PFSK-1 (cell line): ENCODE measurements around the gene EIF2B4.

ENCODE experiments used
- POLR2AphosphoS5 ChIP-seq: IDR thresholded peaks from 2 replicates; pipeline ENCODE4 v1.6.1; 2012; ENCODE audit warnings: low read depth, mild to moderate bottlenecking, control low read depth, low read length, moderate library complexity
- SIN3A ChIP-seq: IDR thresholded peaks from 2 replicates; pipeline ENCODE4 v1.6.1; 2012; ENCODE audit warnings: mild to moderate bottlenecking, low read length, moderate library complexity, borderline replicate concordance; ENCODE audit not compliant: insufficient read depth
- TAF1 ChIP-seq: IDR thresholded peaks from 2 replicates; pipeline ENCODE4 v1.6.1; 2012; ENCODE audit warnings: low read length, control low read depth, borderline replicate concordance; ENCODE audit not compliant: insufficient read depth
- TF ChIP-seq, protein P1 (sequence below), 2 experiments: IDR thresholded peaks; 2 replicates each; pipeline versions ENCODE4 v1.6.1 to v1.8.0; 2011 to 2012; ENCODE audit warnings: low read depth in 2 of 2, low read length in 2 of 2, control low read depth in 1 of 2, inconsistent platforms in 1 of 2, mild to moderate bottlenecking in 1 of 2, moderate library complexity in 1 of 2; ENCODE audit not compliant: insufficient read depth in 1 of 2

DNA sequence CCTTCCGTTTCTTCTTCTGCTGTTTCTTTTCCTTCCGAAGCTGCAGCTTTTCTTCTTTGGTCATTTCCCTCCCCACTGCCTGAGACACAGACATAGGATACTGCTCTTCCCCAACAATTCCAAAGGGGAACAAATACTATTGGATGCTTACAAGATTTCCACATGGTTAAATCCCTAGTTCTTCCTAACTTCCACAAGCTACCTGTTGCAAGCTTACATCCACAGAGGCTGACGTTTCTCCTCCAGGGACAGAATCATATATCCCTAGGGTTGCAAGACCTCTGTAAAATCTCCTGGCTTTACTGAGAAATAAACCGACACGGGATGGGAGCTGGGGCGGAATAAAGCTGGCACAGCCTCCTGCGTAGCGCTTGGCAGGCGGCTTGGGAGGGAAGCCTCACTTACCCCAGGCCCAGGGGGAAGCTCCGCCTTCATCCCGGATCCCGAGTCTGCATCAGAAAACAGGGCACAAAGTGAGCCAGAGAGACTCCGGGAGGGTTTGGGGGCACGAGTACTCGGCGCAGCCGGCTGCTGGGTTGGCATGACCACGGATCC, 590 bp downstream of the EIF2B4 start:
- 0 out of 2 replicates have a peak, but pooled peaks have one; percentile 41 for TF ChIP-seq POLR2AphosphoS5
- TF ChIP-seq TAF1, result no peak
- TF ChIP-seq, protein P1, sequence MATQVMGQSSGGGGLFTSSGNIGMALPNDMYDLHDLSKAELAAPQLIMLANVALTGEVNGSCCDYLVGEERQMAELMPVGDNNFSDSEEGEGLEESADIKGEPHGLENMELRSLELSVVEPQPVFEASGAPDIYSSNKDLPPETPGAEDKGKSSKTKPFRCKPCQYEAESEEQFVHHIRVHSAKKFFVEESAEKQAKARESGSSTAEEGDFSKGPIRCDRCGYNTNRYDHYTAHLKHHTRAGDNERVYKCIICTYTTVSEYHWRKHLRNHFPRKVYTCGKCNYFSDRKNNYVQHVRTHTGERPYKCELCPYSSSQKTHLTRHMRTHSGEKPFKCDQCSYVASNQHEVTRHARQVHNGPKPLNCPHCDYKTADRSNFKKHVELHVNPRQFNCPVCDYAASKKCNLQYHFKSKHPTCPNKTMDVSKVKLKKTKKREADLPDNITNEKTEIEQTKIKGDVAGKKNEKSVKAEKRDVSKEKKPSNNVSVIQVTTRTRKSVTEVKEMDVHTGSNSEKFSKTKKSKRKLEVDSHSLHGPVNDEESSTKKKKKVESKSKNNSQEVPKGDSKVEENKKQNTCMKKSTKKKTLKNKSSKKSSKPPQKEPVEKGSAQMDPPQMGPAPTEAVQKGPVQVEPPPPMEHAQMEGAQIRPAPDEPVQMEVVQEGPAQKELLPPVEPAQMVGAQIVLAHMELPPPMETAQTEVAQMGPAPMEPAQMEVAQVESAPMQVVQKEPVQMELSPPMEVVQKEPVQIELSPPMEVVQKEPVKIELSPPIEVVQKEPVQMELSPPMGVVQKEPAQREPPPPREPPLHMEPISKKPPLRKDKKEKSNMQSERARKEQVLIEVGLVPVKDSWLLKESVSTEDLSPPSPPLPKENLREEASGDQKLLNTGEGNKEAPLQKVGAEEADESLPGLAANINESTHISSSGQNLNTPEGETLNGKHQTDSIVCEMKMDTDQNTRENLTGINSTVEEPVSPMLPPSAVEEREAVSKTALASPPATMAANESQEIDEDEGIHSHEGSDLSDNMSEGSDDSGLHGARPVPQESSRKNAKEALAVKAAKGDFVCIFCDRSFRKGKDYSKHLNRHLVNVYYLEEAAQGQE (IDR thresholded peaks at IDR 0.05; ENCODE audit: insufficient read depth in 1 of 2, low read depth in 2 of 2, low read length in 2 of 2), result no peak
- TF ChIP-seq SIN3A, result 0 out of 2 replicates have a peak, but pooled peaks have one; percentile 5
